H9 (cell line): ENCODE measurements around the gene MARS2. TPM values are rescaled to one million over a fixed set of nuclear protein-coding genes. Genes with fewer than 3 reads are reported as not detected.

Experiments used
- DNase-seq: peaks from one replicate; pipeline ENCODE4 v3.0.0-alpha.2; 2017
- H2AFZ ChIP-seq: one replicate; pipeline ENCODE4 v1.6.1; 2013; ENCODE audit warnings: mild to moderate bottlenecking, low read length, control low read depth, moderate library complexity
- H2AK5ac ChIP-seq: 2 replicates; pipeline ENCODE4 v1.6.1; 2013; ENCODE audit warnings: low read length, control low read depth, mixed read lengths; ENCODE audit not compliant: insufficient read length
- H2BK120ac ChIP-seq: one replicate; pipeline ENCODE4 v1.6.1; 2013; ENCODE audit warnings: low read depth, mild to moderate bottlenecking, low read length, control low read depth, inconsistent platforms; ENCODE audit not compliant: poor library complexity, severe bottlenecking
- H2BK12ac ChIP-seq: 2 replicates; pipeline ENCODE4 v1.6.1; 2013; ENCODE audit warnings: low read length, control low read depth, mixed read lengths, low read depth; ENCODE audit not compliant: insufficient read length
- H2BK15ac ChIP-seq: 2 replicates; pipeline ENCODE4 v1.6.1; 2013; ENCODE audit warnings: low read depth, low read length, control low read depth
- H2BK20ac ChIP-seq: one replicate; pipeline ENCODE4 v1.6.1; 2013; ENCODE audit warnings: low read depth, mild to moderate bottlenecking, low read length, control low read depth, inconsistent platforms; ENCODE audit not compliant: poor library complexity, severe bottlenecking
- H2BK5ac ChIP-seq: 2 replicates; pipeline ENCODE4 v1.6.1; 2013; ENCODE audit warnings: low read length, control low read depth, mixed read lengths; ENCODE audit not compliant: insufficient read length
- H3K14ac ChIP-seq: 2 replicates; pipeline ENCODE4 v1.6.1; 2013; ENCODE audit warnings: low read length, control low read depth; ENCODE audit not compliant: insufficient read depth
- H3K18ac ChIP-seq: 2 replicates; pipeline ENCODE4 v1.6.1; 2013; ENCODE audit warnings: low read depth, mild to moderate bottlenecking, mixed read lengths, low read length, control low read depth; ENCODE audit not compliant: insufficient read length
- H3K23ac ChIP-seq: 2 replicates; pipeline ENCODE4 v1.6.1; 2013; ENCODE audit warnings: low read length, control low read depth, mixed read lengths, low read depth; ENCODE audit not compliant: insufficient read length
- H3K23me2 ChIP-seq: 2 replicates; pipeline ENCODE4 v1.6.1; 2013; ENCODE audit warnings: low read depth, mild to moderate bottlenecking, mixed read lengths, low read length, control low read depth; ENCODE audit not compliant: insufficient read length, poor library complexity, severe bottlenecking
- H3K27ac ChIP-seq: 2 replicates; pipeline ENCODE4 v1.5.1; 2013; ENCODE audit warnings: low read length, control low read depth, mixed read lengths, low read depth; ENCODE audit not compliant: insufficient read length
- H3K27me3 ChIP-seq: 2 replicates; pipeline ENCODE4 v1.6.1; 2013; ENCODE audit warnings: low read length, control low read depth, inconsistent platforms; ENCODE audit not compliant: insufficient read depth
- H3K4ac ChIP-seq: 2 replicates; pipeline ENCODE4 v1.6.1; 2013; ENCODE audit warnings: low read depth, mild to moderate bottlenecking, control low read depth, inconsistent platforms, low read length, moderate library complexity
- H3K4me1 ChIP-seq: 2 replicates; pipeline ENCODE4 v1.6.1; 2013; ENCODE audit warnings: low read length, control low read depth, inconsistent platforms; ENCODE audit not compliant: insufficient read depth
- H3K4me2 ChIP-seq: 2 replicates; pipeline ENCODE4 v1.6.1; 2013; ENCODE audit warnings: low read length, control low read depth, mixed read lengths; ENCODE audit not compliant: insufficient read length, insufficient read depth
- H3K56ac ChIP-seq: 2 replicates; pipeline ENCODE4 v1.6.1; 2013; ENCODE audit warnings: low read depth, mild to moderate bottlenecking, mixed read lengths, low read length, control low read depth; ENCODE audit not compliant: insufficient read length
- H3K79me1 ChIP-seq: 2 replicates; pipeline ENCODE4 v1.6.1; 2013; ENCODE audit warnings: low read depth, mild to moderate bottlenecking, moderate library complexity, low read length, control low read depth, inconsistent platforms; ENCODE audit not compliant: insufficient read depth, poor library complexity, severe bottlenecking
- H3K79me2 ChIP-seq: 2 replicates; pipeline ENCODE4 v1.6.1; 2013; ENCODE audit warnings: low read length, control low read depth, inconsistent platforms; ENCODE audit not compliant: insufficient read depth
- H3K9ac ChIP-seq: 2 replicates; pipeline ENCODE4 v1.6.1; 2013; ENCODE audit warnings: low read length, control low read depth, mixed read lengths; ENCODE audit not compliant: insufficient read length; ENCODE audit errors: extremely low read depth
- H3K9me3 ChIP-seq: one replicate; pipeline ENCODE4 v1.6.1; 2013; ENCODE audit warnings: low read depth, low read length, inconsistent platforms; ENCODE audit not compliant: control insufficient read depth
- H3T11ph ChIP-seq: one replicate; pipeline ENCODE4 v1.6.1; 2013; ENCODE audit warnings: mild to moderate bottlenecking, low read length, control low read depth, inconsistent platforms
- H4K20me1 ChIP-seq: one replicate; pipeline ENCODE4 v1.6.1; 2013; ENCODE audit not compliant: control insufficient read depth, insufficient read length, insufficient read depth
- H4K5ac ChIP-seq: 2 replicates; pipeline ENCODE4 v1.6.1; 2013; ENCODE audit warnings: low read depth, mild to moderate bottlenecking, mixed read lengths, low read length, control low read depth; ENCODE audit not compliant: insufficient read length
- H4K8ac ChIP-seq: replicated peaks from 2 replicates; pipeline ENCODE4 v1.6.1; 2013; ENCODE audit warnings: low read length, control low read depth, mixed read lengths, low read depth; ENCODE audit not compliant: insufficient read length
- H4K91ac ChIP-seq: 2 replicates; pipeline ENCODE4 v1.6.1; 2013; ENCODE audit warnings: low read depth, mild to moderate bottlenecking, moderate library complexity, mixed read lengths, low read length, control low read depth; ENCODE audit not compliant: insufficient read length
- H3K27ac Mint-ChIP-seq, 3 experiments: 2 replicates in 2 of 3; 3 replicates in 1 of 3; pipeline ENCODE4 v1.8.0; 2020 to 2021; ENCODE audit warnings: mixed read lengths in 3 of 3, mild to moderate bottlenecking in 1 of 3, moderate library complexity in 1 of 3
- H3K27me3 Mint-ChIP-seq: 2 replicates; pipeline ENCODE4 v1.8.0; 2021; ENCODE audit warnings: low read depth, mild to moderate bottlenecking, moderate library complexity, mixed read lengths
- H3K36me3 Mint-ChIP-seq, 3 experiments: 2 replicates in 2 of 3; 3 replicates in 1 of 3; pipeline ENCODE4 v1.8.0; 2020 to 2021; ENCODE audit warnings: low read depth in 3 of 3, mixed read lengths in 3 of 3; ENCODE audit not compliant: insufficient read depth in 1 of 3
- H3K4me1 Mint-ChIP-seq, 2 experiments: 2 replicates each; pipeline ENCODE4 v1.8.0; 2020; ENCODE audit warnings: mixed read lengths in 2 of 2
- H3K4me3 Mint-ChIP-seq, 2 experiments: 2 replicates in 1 of 2; 3 replicates in 1 of 2; pipeline ENCODE4 v1.8.0; 2020 to 2021; ENCODE audit warnings: mild to moderate bottlenecking in 2 of 2, mixed read lengths in 2 of 2, moderate library complexity in 1 of 2
- H3K9me3 Mint-ChIP-seq, 2 experiments: 2 replicates in 1 of 2; 3 replicates in 1 of 2; pipeline ENCODE4 v1.8.0; 2020; ENCODE audit warnings: mild to moderate bottlenecking in 2 of 2, mixed read lengths in 2 of 2, moderate library complexity in 1 of 2
- WGBS: extraction: QIAGEN DNeasy Blood & Tissue Kit; methylation state at CpG from one replicate; pipeline ENCODE4 v1.1.7; 2013; ENCODE audit warnings: missing lambda C conversion rate, low lambda C conversion rate, mixed read lengths; ENCODE audit not compliant: insufficient read length; ENCODE audit errors: extremely low coverage; 5-methylcytosine and 5-hydroxymethylcytosine counted together
- total RNA-seq: library from RNA; stranded (reverse); gene quantifications from 2 replicates; pipeline ENCODE4 v1.2.1, GENCODE V29; 2021
- TF ChIP-seq, protein P1 (sequence below): fragments of 200-600 bp; sonication (generic); conservative IDR thresholded peaks from 3 replicates; pipeline ENCODE4 v1.8.0; 2021; ENCODE audit warnings: antibody characterized with exemption, mild to moderate bottlenecking

The MARS2 gene
- total RNA-seq, 1 experiment from 2014 or later, result 21.0 TPM

DNA sequence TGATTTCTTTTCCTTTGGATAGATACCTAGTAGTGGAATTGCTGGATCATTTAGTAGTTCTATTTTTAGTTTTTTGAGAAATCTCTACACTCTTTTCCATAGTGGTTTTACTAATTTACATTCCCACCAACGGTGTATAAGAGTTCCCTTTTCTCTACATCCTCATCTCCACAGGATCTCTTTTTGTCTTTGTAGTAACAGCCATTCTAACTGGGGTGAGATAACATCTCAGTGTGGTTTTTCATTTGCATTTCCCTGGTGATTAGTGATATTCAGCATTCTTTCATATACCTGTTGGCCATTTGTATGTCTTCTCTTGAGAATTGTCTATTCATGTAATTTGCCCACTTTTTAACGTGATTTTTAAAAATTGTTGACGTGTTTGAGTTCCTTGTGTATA is 43.5 kb upstream of the MARS2 start:
- no peak overlapping the region for H2BK120ac ChIP-seq
- H2BK12ac ChIP-seq, result no peak overlapping the region
- no peak overlapping the region for H2AK5ac ChIP-seq
- DNase-seq, result no peak
- H4K91ac ChIP-seq, result no peak overlapping the region
- H2BK5ac ChIP-seq, result no peak overlapping the region
- H3K14ac ChIP-seq, result no peak overlapping the region
- H2BK20ac ChIP-seq, result no peak overlapping the region
- H3K79me2 ChIP-seq, result no peaks in the 10 kb centered on the region
- H4K5ac ChIP-seq, result no peak overlapping the region
- TF ChIP-seq, protein P1, sequence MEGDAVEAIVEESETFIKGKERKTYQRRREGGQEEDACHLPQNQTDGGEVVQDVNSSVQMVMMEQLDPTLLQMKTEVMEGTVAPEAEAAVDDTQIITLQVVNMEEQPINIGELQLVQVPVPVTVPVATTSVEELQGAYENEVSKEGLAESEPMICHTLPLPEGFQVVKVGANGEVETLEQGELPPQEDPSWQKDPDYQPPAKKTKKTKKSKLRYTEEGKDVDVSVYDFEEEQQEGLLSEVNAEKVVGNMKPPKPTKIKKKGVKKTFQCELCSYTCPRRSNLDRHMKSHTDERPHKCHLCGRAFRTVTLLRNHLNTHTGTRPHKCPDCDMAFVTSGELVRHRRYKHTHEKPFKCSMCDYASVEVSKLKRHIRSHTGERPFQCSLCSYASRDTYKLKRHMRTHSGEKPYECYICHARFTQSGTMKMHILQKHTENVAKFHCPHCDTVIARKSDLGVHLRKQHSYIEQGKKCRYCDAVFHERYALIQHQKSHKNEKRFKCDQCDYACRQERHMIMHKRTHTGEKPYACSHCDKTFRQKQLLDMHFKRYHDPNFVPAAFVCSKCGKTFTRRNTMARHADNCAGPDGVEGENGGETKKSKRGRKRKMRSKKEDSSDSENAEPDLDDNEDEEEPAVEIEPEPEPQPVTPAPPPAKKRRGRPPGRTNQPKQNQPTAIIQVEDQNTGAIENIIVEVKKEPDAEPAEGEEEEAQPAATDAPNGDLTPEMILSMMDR, result no peak
- no peaks in the 10 kb centered on the region for H3K27me3 ChIP-seq
- Mint-ChIP-seq H3K9me3 (peaks cover 13 to 33% of the 10 kb centered on the region in 2 experiments), H3K4me3 (no peak overlapping the region), H3K27me3 (no peaks in the 10 kb centered on the region), H3K27ac (peak overlapping the region in 1 of 3 experiments; percentile 3; a peak in 3 of 7 replicates), H3K36me3 (peaks cover 13 to 29% (median 24%) of the 10 kb centered on the region in 3 experiments), H3K4me1 (peaks cover 19 to 23% of the 10 kb centered on the region in 2 experiments)
- H4K20me1 ChIP-seq, result no peaks in the 10 kb centered on the region
- H3K4ac ChIP-seq, result no peak overlapping the region
- no peak overlapping the region for H2BK15ac ChIP-seq
- no peaks in the 10 kb centered on the region for H3K9me3 ChIP-seq
- peaks cover 2% of the 10 kb centered on the region; the same call in 1 of the 2 replicates for H3K4me1 ChIP-seq
- no peak overlapping the region for H3K27ac ChIP-seq
- no peak overlapping the region for H2AFZ ChIP-seq
- no peak overlapping the region for H3K18ac ChIP-seq
- H3K23me2 ChIP-seq, result no peaks in the 10 kb centered on the region
- no CpG with 5 or more reads among the region's 3 CpGs for WGBS
- no peak overlapping the region for H3K4me2 ChIP-seq
- H3K23ac ChIP-seq, result no peak overlapping the region
- H3K9ac ChIP-seq, result no peak overlapping the region
- no peaks in the 10 kb centered on the region for H3K79me1 ChIP-seq
- no peak overlapping the region for H3K56ac ChIP-seq
- H4K8ac ChIP-seq, result no peak overlapping the region
- no peak overlapping the region for H3T11ph ChIP-seq
